HEK293 (cell line): ENCODE data around the gene NFATC3.

Source experiments
- ELK4 ChIP-seq: IDR thresholded peaks from 2 replicates; pipeline ENCODE4 v1.6.1; 2011; ENCODE audit warnings: mild to moderate bottlenecking, low read depth, low read length, borderline replicate concordance
- YY1 ChIP-seq: fragments of 450-650 bp; formaldehyde crosslinking; IDR thresholded peaks from 2 replicates; pipeline ENCODE4 v1.5.1; 2018; ENCODE audit warnings: missing biosample characterization, missing genetic modification characterization
- ZNF112 ChIP-seq: fragments of 450-650 bp; formaldehyde crosslinking; IDR thresholded peaks from 2 replicates; pipeline ENCODE4 v1.5.0; 2017; ENCODE audit warnings: missing biosample characterization, missing genetic modification characterization
- ZNF133 ChIP-seq: fragments of 450-650 bp; formaldehyde crosslinking; IDR thresholded peaks from 2 replicates; pipeline ENCODE4 v1.5.1; 2016; ENCODE audit warnings: missing biosample characterization, missing genetic modification characterization
- ZNF140 ChIP-seq: fragments of 450-650 bp; formaldehyde crosslinking; IDR thresholded peaks from 2 replicates; pipeline ENCODE4 v1.5.1; 2016; ENCODE audit warnings: missing biosample characterization, missing genetic modification characterization
- ZNF16 ChIP-seq: fragments of 450-650 bp; formaldehyde crosslinking; IDR thresholded peaks from 2 replicates; pipeline ENCODE4 v1.5.1; 2016; ENCODE audit warnings: low read depth, missing biosample characterization, missing genetic modification characterization
- ZNF324 ChIP-seq: fragments of 450-650 bp; formaldehyde crosslinking; IDR thresholded peaks from 2 replicates; pipeline ENCODE4 v1.5.1; 2016; ENCODE audit warnings: missing biosample characterization, missing genetic modification characterization
- ZNF433 ChIP-seq: fragments of 450-650 bp; formaldehyde crosslinking; IDR thresholded peaks from 2 replicates; pipeline ENCODE4 v1.5.1; 2016; ENCODE audit warnings: missing biosample characterization, missing genetic modification characterization, low read depth
- ZNF548 ChIP-seq: fragments of 450-650 bp; formaldehyde crosslinking; IDR thresholded peaks from 2 replicates; pipeline ENCODE4 v1.5.1; 2016; ENCODE audit warnings: missing biosample characterization, missing genetic modification characterization
- TF ChIP-seq, protein P1 (sequence below): fragments of 450-650 bp; formaldehyde crosslinking; IDR thresholded peaks from 2 replicates; pipeline ENCODE4 v1.5.1; 2016; ENCODE audit warnings: missing biosample characterization, missing genetic modification characterization
- TF ChIP-seq, protein P2 (sequence below): fragments of 450-650 bp; formaldehyde crosslinking; IDR thresholded peaks from 2 replicates; pipeline ENCODE4 v1.5.1; 2016; ENCODE audit warnings: missing biosample characterization, missing genetic modification characterization
- TF ChIP-seq, protein P3 (sequence below): fragments of 450-650 bp; formaldehyde crosslinking; IDR thresholded peaks from 2 replicates; pipeline ENCODE4 v1.5.1; 2016; ENCODE audit warnings: missing biosample characterization, missing genetic modification characterization
- TF ChIP-seq, protein P4 (sequence below): fragments of 450-650 bp; formaldehyde crosslinking; IDR thresholded peaks from 2 replicates; pipeline ENCODE4 v1.5.1; 2016; ENCODE audit warnings: missing biosample characterization, missing genetic modification characterization, low read depth

GRCh38 chr16:68235887-68236136 is 150.6 kb downstream of the NFATC3 start, which contains the start of gene ESRP2:
- TF ChIP-seq ZNF324 (no peak), ZNF548 (tag by site-specific recombination) (no peak), ZNF133 (tag by site-specific recombination) (no peak), ZNF112 (tag by site-specific recombination) (no peak), YY1 (tag by site-specific recombination) (no peak), ZNF433 (tag by site-specific recombination) (no peak), ELK4 (no peak), ZNF16 (no peak), ZNF140 (tag by site-specific recombination) (no peak)
- TF ChIP-seq, protein P1, sequence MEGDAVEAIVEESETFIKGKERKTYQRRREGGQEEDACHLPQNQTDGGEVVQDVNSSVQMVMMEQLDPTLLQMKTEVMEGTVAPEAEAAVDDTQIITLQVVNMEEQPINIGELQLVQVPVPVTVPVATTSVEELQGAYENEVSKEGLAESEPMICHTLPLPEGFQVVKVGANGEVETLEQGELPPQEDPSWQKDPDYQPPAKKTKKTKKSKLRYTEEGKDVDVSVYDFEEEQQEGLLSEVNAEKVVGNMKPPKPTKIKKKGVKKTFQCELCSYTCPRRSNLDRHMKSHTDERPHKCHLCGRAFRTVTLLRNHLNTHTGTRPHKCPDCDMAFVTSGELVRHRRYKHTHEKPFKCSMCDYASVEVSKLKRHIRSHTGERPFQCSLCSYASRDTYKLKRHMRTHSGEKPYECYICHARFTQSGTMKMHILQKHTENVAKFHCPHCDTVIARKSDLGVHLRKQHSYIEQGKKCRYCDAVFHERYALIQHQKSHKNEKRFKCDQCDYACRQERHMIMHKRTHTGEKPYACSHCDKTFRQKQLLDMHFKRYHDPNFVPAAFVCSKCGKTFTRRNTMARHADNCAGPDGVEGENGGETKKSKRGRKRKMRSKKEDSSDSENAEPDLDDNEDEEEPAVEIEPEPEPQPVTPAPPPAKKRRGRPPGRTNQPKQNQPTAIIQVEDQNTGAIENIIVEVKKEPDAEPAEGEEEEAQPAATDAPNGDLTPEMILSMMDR (tag by site-specific recombination) = no peak
- TF ChIP-seq, protein P2, sequence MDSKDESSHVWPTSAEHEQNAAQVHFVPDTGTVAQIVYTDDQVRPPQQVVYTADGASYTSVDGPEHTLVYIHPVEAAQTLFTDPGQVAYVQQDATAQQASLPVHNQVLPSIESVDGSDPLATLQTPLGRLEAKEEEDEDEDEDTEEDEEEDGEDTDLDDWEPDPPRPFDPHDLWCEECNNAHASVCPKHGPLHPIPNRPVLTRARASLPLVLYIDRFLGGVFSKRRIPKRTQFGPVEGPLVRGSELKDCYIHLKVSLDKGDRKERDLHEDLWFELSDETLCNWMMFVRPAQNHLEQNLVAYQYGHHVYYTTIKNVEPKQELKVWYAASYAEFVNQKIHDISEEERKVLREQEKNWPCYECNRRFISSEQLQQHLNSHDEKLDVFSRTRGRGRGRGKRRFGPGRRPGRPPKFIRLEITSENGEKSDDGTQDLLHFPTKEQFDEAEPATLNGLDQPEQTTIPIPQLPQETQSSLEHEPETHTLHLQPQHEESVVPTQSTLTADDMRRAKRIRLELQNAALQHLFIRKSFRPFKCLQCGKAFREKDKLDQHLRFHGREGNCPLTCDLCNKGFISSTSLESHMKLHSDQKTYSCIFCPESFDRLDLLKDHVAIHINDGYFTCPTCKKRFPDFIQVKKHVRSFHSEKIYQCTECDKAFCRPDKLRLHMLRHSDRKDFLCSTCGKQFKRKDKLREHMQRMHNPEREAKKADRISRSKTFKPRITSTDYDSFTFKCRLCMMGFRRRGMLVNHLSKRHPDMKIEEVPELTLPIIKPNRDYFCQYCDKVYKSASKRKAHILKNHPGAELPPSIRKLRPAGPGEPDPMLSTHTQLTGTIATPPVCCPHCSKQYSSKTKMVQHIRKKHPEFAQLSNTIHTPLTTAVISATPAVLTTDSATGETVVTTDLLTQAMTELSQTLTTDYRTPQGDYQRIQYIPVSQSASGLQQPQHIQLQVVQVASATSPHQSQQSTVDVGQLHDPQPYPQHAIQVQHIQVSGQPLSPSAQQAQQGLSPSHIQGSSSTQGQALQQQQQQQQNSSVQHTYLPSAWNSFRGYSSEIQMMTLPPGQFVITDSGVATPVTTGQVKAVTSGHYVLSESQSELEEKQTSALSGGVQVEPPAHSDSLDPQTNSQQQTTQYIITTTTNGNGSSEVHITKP (tag by site-specific recombination) = no peak
- TF ChIP-seq, protein P3, sequence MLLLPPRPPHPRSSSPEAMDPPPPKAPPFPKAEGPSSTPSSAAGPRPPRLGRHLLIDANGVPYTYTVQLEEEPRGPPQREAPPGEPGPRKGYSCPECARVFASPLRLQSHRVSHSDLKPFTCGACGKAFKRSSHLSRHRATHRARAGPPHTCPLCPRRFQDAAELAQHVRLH = no peak
- TF ChIP-seq, protein P4, sequence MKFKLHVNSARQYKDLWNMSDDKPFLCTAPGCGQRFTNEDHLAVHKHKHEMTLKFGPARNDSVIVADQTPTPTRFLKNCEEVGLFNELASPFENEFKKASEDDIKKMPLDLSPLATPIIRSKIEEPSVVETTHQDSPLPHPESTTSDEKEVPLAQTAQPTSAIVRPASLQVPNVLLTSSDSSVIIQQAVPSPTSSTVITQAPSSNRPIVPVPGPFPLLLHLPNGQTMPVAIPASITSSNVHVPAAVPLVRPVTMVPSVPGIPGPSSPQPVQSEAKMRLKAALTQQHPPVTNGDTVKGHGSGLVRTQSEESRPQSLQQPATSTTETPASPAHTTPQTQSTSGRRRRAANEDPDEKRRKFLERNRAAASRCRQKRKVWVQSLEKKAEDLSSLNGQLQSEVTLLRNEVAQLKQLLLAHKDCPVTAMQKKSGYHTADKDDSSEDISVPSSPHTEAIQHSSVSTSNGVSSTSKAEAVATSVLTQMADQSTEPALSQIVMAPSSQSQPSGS (tag by site-specific recombination) = no peak
